Lung (tissue), 12 donors: ENCODE measurements around the gene TMEM129. TPM values are rescaled to one million over a fixed set of nuclear protein-coding genes. Genes with fewer than 3 reads are reported as not detected.

Experiments used
- ATAC-seq: fragments of 200-7000 bp; cut with Tn5 transposase; one replicate; pipeline ENCODE4 v1.9.1; 2020; ENCODE audit warnings: moderate number of reproducible peaks; ENCODE audit not compliant: insufficient read depth, low FRiP score
- DNase-seq, 3 donors: peaks; one replicate each; pipeline ENCODE4 v3.0.0-alpha.2; 2013 to 2017
- H3K27ac ChIP-seq, 2 donors: one replicate each; pipeline ENCODE4 v1.5.1; 2013; ENCODE audit warnings: mild to moderate bottlenecking in 2 of 2, moderate library complexity in 2 of 2, control low read depth in 1 of 2, inconsistent platforms in 1 of 2, low read depth in 1 of 2, low read length in 1 of 2
- H3K27me3 ChIP-seq, 3 donors: one replicate each; pipeline ENCODE4 v1.5.1; 2013; ENCODE audit warnings: low read length in 2 of 3; ENCODE audit not compliant: control insufficient read depth in 3 of 3, insufficient read depth in 3 of 3
- H3K36me3 ChIP-seq, 4 donors: one replicate each; pipeline ENCODE4 v1.5.1; 2013; ENCODE audit warnings: low read length in 4 of 4, mild to moderate bottlenecking in 1 of 4, moderate library complexity in 1 of 4; ENCODE audit not compliant: control insufficient read depth in 4 of 4, insufficient read depth in 4 of 4
- H3K4me1 ChIP-seq, 5 donors: one replicate each; pipeline ENCODE4 v1.5.1; 2013; ENCODE audit warnings: low read length in 5 of 5, mild to moderate bottlenecking in 2 of 5, moderate library complexity in 1 of 5; ENCODE audit not compliant: control insufficient read depth in 5 of 5, insufficient read depth in 5 of 5
- H3K4me3 ChIP-seq: one replicate; pipeline ENCODE4 v1.5.1; 2013; ENCODE audit warnings: mild to moderate bottlenecking, control low read depth, moderate library complexity
- H3K9ac ChIP-seq, 2 donors: one replicate each; pipeline ENCODE4 v1.5.1; 2013; ENCODE audit warnings: low read length in 2 of 2, control low read depth in 1 of 2; ENCODE audit not compliant: insufficient read depth in 1 of 2
- H3K9me3 ChIP-seq, 4 donors: one replicate each; pipeline ENCODE4 v1.5.1; 2013; ENCODE audit warnings: low read length in 3 of 4, mild to moderate bottlenecking in 1 of 4, moderate library complexity in 1 of 4; ENCODE audit not compliant: control insufficient read depth in 4 of 4, insufficient read depth in 3 of 4
- CTCF ChIP-seq: IDR thresholded peaks from 2 replicates; pipeline ENCODE4 v1.5.1; 2012; ENCODE audit warnings: mild to moderate bottlenecking; ENCODE audit errors: control extremely low read depth, extremely low read depth
- WGBS, 2 donors: extraction: QIAGEN DNeasy Blood & Tissue Kit; methylation state at CpG; one replicate each; pipeline ENCODE4 v1.1.7; 2013; 5-methylcytosine and 5-hydroxymethylcytosine counted together
- polyA plus RNA-seq, 2 donors: library from polyadenylated mRNA; stranded (reverse); fragments of 200-250 nt; gene quantifications; one replicate each; pipeline ENCODE4 v1.2.1, GENCODE V29; 2013
- total RNA-seq, 2 donors: library from RNA; depleted of rRNA in 1 of 2; stranded (reverse); fragments of >200 nt in 1 of 2; gene quantifications; one replicate each; pipeline ENCODE4 v1.2.1, GENCODE V29; 2014 to 2021
- donor health status: control.
- donor health status: control.
- donor health status: Bipolar disorder and iron deficiency.
- donor health status: healthy.
- donor health status: DM: yes; HTN: yes; CAD: no.

TMEM129 gene
- total and polyA plus RNA-seq, 4 donors, result 16.6 to 45.2 (median 37.8) TPM

GRCh38 chr4:1730532-1731135 lies 9.5 kb upstream of the TMEM129 start:
- WGBS, 2 donors, result 92 to 97% methylated on average over 16 of the region's 16 CpGs
- Histone ChIP-seq H3K4me1 (peaks cover 0 to 21% (median 0%) of the 10 kb centered on the region in 5 donors), H3K36me3 (peaks cover 5 to 33% (median 14%) of the 10 kb centered on the region in 4 donors), H3K9ac (no peak overlapping the region), H3K9me3 (no peaks in the 10 kb centered on the region), H3K27me3 (no peaks in the 10 kb centered on the region), H3K4me3 (no peak overlapping the region), H3K27ac (no peak overlapping the region)
- DNase-seq (no peak), ATAC-seq (no peak)
- no peak for TF ChIP-seq CTCF

GRCh38 chr4:1728061-1728980 lies 7.2 kb upstream of the TMEM129 start:
- H3K27me3 ChIP-seq, result no peaks in the 10 kb centered on the region
- WGBS, 2 donors, result 81 to 88% methylated on average over 31 of the region's 31 CpGs
- no peak overlapping the region for H3K9ac ChIP-seq
- no peak overlapping the region for H3K4me3 ChIP-seq
- no peaks in the 10 kb centered on the region for H3K9me3 ChIP-seq
- TF ChIP-seq CTCF, result no peak
- no peak for DNase-seq
- peaks cover 0 to 21% (median 0%) of the 10 kb centered on the region in 5 donors for H3K4me1 ChIP-seq
- peak overlapping the region; percentile 57 to 84 for H3K27ac ChIP-seq
- H3K36me3 ChIP-seq, result peaks cover 5 to 27% (median 10%) of the 10 kb centered on the region in 4 donors
- ATAC-seq, result no peak

- DNase-seq (peak in 1 of 3 donors; percentile 41), ATAC-seq (peak; percentile 34)
- H3K9me3 ChIP-seq, result no peaks in the 10 kb centered on the region
- peaks cover 0 to 21% (median 3%) of the 10 kb centered on the region in 5 donors for H3K4me1 ChIP-seq
- no peak overlapping the region for H3K9ac ChIP-seq
- H3K27ac ChIP-seq, result peak overlapping the region; percentile 57 to 84
- whole genome bisulfite sequencing, 2 donors, result 22 to 44% methylated on average over 18 of the region's 18 CpGs
- no peak overlapping the region for H3K4me3 ChIP-seq
- peaks cover 2 to 23% (median 5%) of the 10 kb centered on the region in 4 donors for H3K36me3 ChIP-seq
- TF ChIP-seq CTCF, result no peak
- no peaks in the 10 kb centered on the region for H3K27me3 ChIP-seq
Observed at GRCh38 chr4:1727117-1728031, 6.3 kb upstream of the TMEM129 start.
